ENCODE measurements around the gene CAST.

The CAST gene

DNA sequence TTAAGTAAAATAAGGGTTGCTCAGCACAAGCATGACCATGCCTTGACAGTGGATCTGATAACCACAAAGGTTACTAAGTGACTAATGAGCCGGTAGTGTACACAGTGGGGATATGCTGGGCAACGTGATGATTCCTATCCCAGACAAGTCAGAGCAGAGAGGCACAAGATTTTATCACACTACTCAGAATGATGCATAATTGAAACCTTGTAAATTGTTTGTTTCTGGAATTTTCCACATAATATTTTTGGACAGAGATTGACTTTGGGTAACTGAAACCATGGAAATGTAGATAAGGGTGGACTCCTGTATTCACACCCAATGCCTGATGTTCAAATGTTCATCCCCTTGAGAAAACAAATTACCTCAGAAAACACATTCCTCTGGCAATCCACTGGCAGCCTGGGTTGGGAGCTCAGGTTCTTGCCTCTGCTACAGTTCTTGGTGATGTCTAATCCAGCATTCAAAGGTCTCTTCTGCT, 161.8 kb downstream of the CAST start:
- DNase-seq, result no peak

Measured in effector CD8-positive, alpha-beta T cell (primary cell).